H9 (cell line): ENCODE measurements around the gene ARHGEF7. TPM values are rescaled to one million over a fixed set of nuclear protein-coding genes. Genes with fewer than 3 reads are reported as not detected.

Experiments
- DNase-seq: peaks from one replicate; pipeline ENCODE4 v3.0.0-alpha.2; 2017
- H2AFZ ChIP-seq: one replicate; pipeline ENCODE4 v1.6.1; 2013; ENCODE audit warnings: mild to moderate bottlenecking, low read length, control low read depth, moderate library complexity
- H2AK5ac ChIP-seq: 2 replicates; pipeline ENCODE4 v1.6.1; 2013; ENCODE audit warnings: low read length, control low read depth, mixed read lengths; ENCODE audit not compliant: insufficient read length
- H2BK120ac ChIP-seq: one replicate; pipeline ENCODE4 v1.6.1; 2013; ENCODE audit warnings: low read depth, mild to moderate bottlenecking, low read length, control low read depth, inconsistent platforms; ENCODE audit not compliant: poor library complexity, severe bottlenecking
- H2BK12ac ChIP-seq: 2 replicates; pipeline ENCODE4 v1.6.1; 2013; ENCODE audit warnings: low read length, control low read depth, mixed read lengths, low read depth; ENCODE audit not compliant: insufficient read length
- H2BK15ac ChIP-seq: 2 replicates; pipeline ENCODE4 v1.6.1; 2013; ENCODE audit warnings: low read depth, low read length, control low read depth
- H2BK20ac ChIP-seq: one replicate; pipeline ENCODE4 v1.6.1; 2013; ENCODE audit warnings: low read depth, mild to moderate bottlenecking, low read length, control low read depth, inconsistent platforms; ENCODE audit not compliant: poor library complexity, severe bottlenecking
- H2BK5ac ChIP-seq: 2 replicates; pipeline ENCODE4 v1.6.1; 2013; ENCODE audit warnings: low read length, control low read depth, mixed read lengths; ENCODE audit not compliant: insufficient read length
- H3K14ac ChIP-seq: 2 replicates; pipeline ENCODE4 v1.6.1; 2013; ENCODE audit warnings: low read length, control low read depth; ENCODE audit not compliant: insufficient read depth
- H3K18ac ChIP-seq: 2 replicates; pipeline ENCODE4 v1.6.1; 2013; ENCODE audit warnings: low read depth, mild to moderate bottlenecking, mixed read lengths, low read length, control low read depth; ENCODE audit not compliant: insufficient read length
- H3K23ac ChIP-seq: 2 replicates; pipeline ENCODE4 v1.6.1; 2013; ENCODE audit warnings: low read length, control low read depth, mixed read lengths, low read depth; ENCODE audit not compliant: insufficient read length
- H3K23me2 ChIP-seq: 2 replicates; pipeline ENCODE4 v1.6.1; 2013; ENCODE audit warnings: low read depth, mild to moderate bottlenecking, mixed read lengths, low read length, control low read depth; ENCODE audit not compliant: insufficient read length, poor library complexity, severe bottlenecking
- H3K27ac ChIP-seq: 2 replicates; pipeline ENCODE4 v1.5.1; 2013; ENCODE audit warnings: low read length, control low read depth, mixed read lengths, low read depth; ENCODE audit not compliant: insufficient read length
- H3K27me3 ChIP-seq: 2 replicates; pipeline ENCODE4 v1.6.1; 2013; ENCODE audit warnings: low read length, control low read depth, inconsistent platforms; ENCODE audit not compliant: insufficient read depth
- H3K4ac ChIP-seq: 2 replicates; pipeline ENCODE4 v1.6.1; 2013; ENCODE audit warnings: low read depth, mild to moderate bottlenecking, control low read depth, inconsistent platforms, low read length, moderate library complexity
- H3K4me1 ChIP-seq: 2 replicates; pipeline ENCODE4 v1.6.1; 2013; ENCODE audit warnings: low read length, control low read depth, inconsistent platforms; ENCODE audit not compliant: insufficient read depth
- H3K4me2 ChIP-seq: 2 replicates; pipeline ENCODE4 v1.6.1; 2013; ENCODE audit warnings: low read length, control low read depth, mixed read lengths; ENCODE audit not compliant: insufficient read length, insufficient read depth
- H3K56ac ChIP-seq: 2 replicates; pipeline ENCODE4 v1.6.1; 2013; ENCODE audit warnings: low read depth, mild to moderate bottlenecking, mixed read lengths, low read length, control low read depth; ENCODE audit not compliant: insufficient read length
- H3K79me1 ChIP-seq: 2 replicates; pipeline ENCODE4 v1.6.1; 2013; ENCODE audit warnings: low read depth, mild to moderate bottlenecking, moderate library complexity, low read length, control low read depth, inconsistent platforms; ENCODE audit not compliant: insufficient read depth, poor library complexity, severe bottlenecking
- H3K79me2 ChIP-seq: 2 replicates; pipeline ENCODE4 v1.6.1; 2013; ENCODE audit warnings: low read length, control low read depth, inconsistent platforms; ENCODE audit not compliant: insufficient read depth
- H3K9ac ChIP-seq: 2 replicates; pipeline ENCODE4 v1.6.1; 2013; ENCODE audit warnings: low read length, control low read depth, mixed read lengths; ENCODE audit not compliant: insufficient read length; ENCODE audit errors: extremely low read depth
- H3K9me3 ChIP-seq: one replicate; pipeline ENCODE4 v1.6.1; 2013; ENCODE audit warnings: low read depth, low read length, inconsistent platforms; ENCODE audit not compliant: control insufficient read depth
- H3T11ph ChIP-seq: one replicate; pipeline ENCODE4 v1.6.1; 2013; ENCODE audit warnings: mild to moderate bottlenecking, low read length, control low read depth, inconsistent platforms
- H4K20me1 ChIP-seq: one replicate; pipeline ENCODE4 v1.6.1; 2013; ENCODE audit not compliant: control insufficient read depth, insufficient read length, insufficient read depth
- H4K5ac ChIP-seq: 2 replicates; pipeline ENCODE4 v1.6.1; 2013; ENCODE audit warnings: low read depth, mild to moderate bottlenecking, mixed read lengths, low read length, control low read depth; ENCODE audit not compliant: insufficient read length
- H4K8ac ChIP-seq: replicated peaks from 2 replicates; pipeline ENCODE4 v1.6.1; 2013; ENCODE audit warnings: low read length, control low read depth, mixed read lengths, low read depth; ENCODE audit not compliant: insufficient read length
- H4K91ac ChIP-seq: 2 replicates; pipeline ENCODE4 v1.6.1; 2013; ENCODE audit warnings: low read depth, mild to moderate bottlenecking, moderate library complexity, mixed read lengths, low read length, control low read depth; ENCODE audit not compliant: insufficient read length
- H3K27ac Mint-ChIP-seq, 3 experiments: 2 replicates in 2 of 3; 3 replicates in 1 of 3; pipeline ENCODE4 v1.8.0; 2020 to 2021; ENCODE audit warnings: mixed read lengths in 3 of 3, mild to moderate bottlenecking in 1 of 3, moderate library complexity in 1 of 3
- H3K27me3 Mint-ChIP-seq: 2 replicates; pipeline ENCODE4 v1.8.0; 2021; ENCODE audit warnings: low read depth, mild to moderate bottlenecking, moderate library complexity, mixed read lengths
- H3K36me3 Mint-ChIP-seq, 3 experiments: 2 replicates in 2 of 3; 3 replicates in 1 of 3; pipeline ENCODE4 v1.8.0; 2020 to 2021; ENCODE audit warnings: low read depth in 3 of 3, mixed read lengths in 3 of 3; ENCODE audit not compliant: insufficient read depth in 1 of 3
- H3K4me1 Mint-ChIP-seq, 2 experiments: 2 replicates each; pipeline ENCODE4 v1.8.0; 2020; ENCODE audit warnings: mixed read lengths in 2 of 2
- H3K4me3 Mint-ChIP-seq, 2 experiments: 2 replicates in 1 of 2; 3 replicates in 1 of 2; pipeline ENCODE4 v1.8.0; 2020 to 2021; ENCODE audit warnings: mild to moderate bottlenecking in 2 of 2, mixed read lengths in 2 of 2, moderate library complexity in 1 of 2
- H3K9me3 Mint-ChIP-seq, 2 experiments: 2 replicates in 1 of 2; 3 replicates in 1 of 2; pipeline ENCODE4 v1.8.0; 2020; ENCODE audit warnings: mild to moderate bottlenecking in 2 of 2, mixed read lengths in 2 of 2, moderate library complexity in 1 of 2
- CTCF ChIP-seq: fragments of 200-600 bp; sonication (generic); conservative IDR thresholded peaks from 3 replicates; pipeline ENCODE4 v1.8.0; 2021; ENCODE audit warnings: antibody characterized with exemption, mild to moderate bottlenecking
- WGBS: extraction: QIAGEN DNeasy Blood & Tissue Kit; methylation state at CpG from one replicate; pipeline ENCODE4 v1.1.7; 2013; ENCODE audit warnings: missing lambda C conversion rate, low lambda C conversion rate, mixed read lengths; ENCODE audit not compliant: insufficient read length; ENCODE audit errors: extremely low coverage; 5-methylcytosine and 5-hydroxymethylcytosine counted together
- total RNA-seq: library from RNA; stranded (reverse); gene quantifications from 2 replicates; pipeline ENCODE4 v1.2.1, GENCODE V29; 2021

Gene ARHGEF7
- total RNA-seq, 1 experiment from 2014 or later = 51.9 TPM

- Mint-ChIP-seq H3K27ac (peak overlapping the region in 1 of 3 experiments; percentile 70; a peak in 1 of 7 replicates), H3K27me3 (no peaks in the 10 kb centered on the region), H3K9me3 (no peaks in the 10 kb centered on the region), H3K4me3 (no peak overlapping the region), H3K4me1 (no peaks in the 10 kb centered on the region), H3K36me3 (peaks cover 13 to 40% (median 29%) of the 10 kb centered on the region in 3 experiments; a peak in 6 of 7 replicates)
- H3K27ac ChIP-seq = no peak overlapping the region
- no peaks in the 10 kb centered on the region for H3K79me2 ChIP-seq
- no peaks in the 10 kb centered on the region for H4K20me1 ChIP-seq
- H3K4ac ChIP-seq = no peak overlapping the region
- H3K9me3 ChIP-seq = no peaks in the 10 kb centered on the region
- no peak overlapping the region for H4K5ac ChIP-seq
- H2BK12ac ChIP-seq = no peak overlapping the region
- no peak overlapping the region for H4K8ac ChIP-seq
- no peak overlapping the region for H2AFZ ChIP-seq
- H3K14ac ChIP-seq = no peak overlapping the region
- no peak overlapping the region for H2BK120ac ChIP-seq
- WGBS = no CpG with 5 or more reads among the region's 13 CpGs
- H3T11ph ChIP-seq = no peak overlapping the region
- no peak overlapping the region for H3K9ac ChIP-seq
- H3K18ac ChIP-seq = no peak overlapping the region
- H3K23ac ChIP-seq = no peak overlapping the region
- H3K79me1 ChIP-seq = no peaks in the 10 kb centered on the region
- no peak for TF ChIP-seq CTCF
- H3K56ac ChIP-seq = no peak overlapping the region
- no peaks in the 10 kb centered on the region for H3K4me1 ChIP-seq
- no peak overlapping the region for H4K91ac ChIP-seq
- H2BK15ac ChIP-seq = no peak overlapping the region
- H2BK20ac ChIP-seq = no peak overlapping the region
- H3K27me3 ChIP-seq = no peaks in the 10 kb centered on the region
- H3K4me2 ChIP-seq = no peak overlapping the region
- no peak overlapping the region for H2BK5ac ChIP-seq
- no peak overlapping the region for H2AK5ac ChIP-seq
- no peaks in the 10 kb centered on the region for H3K23me2 ChIP-seq
- no peak for DNase-seq
These were observed 183.3 kb downstream of the ARHGEF7 start for GRCh38 chr13:111298214-111298975.
